ENCODE measurements around the gene FANCG. TPM values are rescaled to one million over a fixed set of nuclear protein-coding genes. Genes with fewer than 3 reads are reported as not detected.
A peak's percentile ranks its signal among the peaks of the same experiment; 100 is the strongest.

Gene FANCG
- total RNA-seq, 1 donor from 2014 or later: 45.4 TPM

DNA sequence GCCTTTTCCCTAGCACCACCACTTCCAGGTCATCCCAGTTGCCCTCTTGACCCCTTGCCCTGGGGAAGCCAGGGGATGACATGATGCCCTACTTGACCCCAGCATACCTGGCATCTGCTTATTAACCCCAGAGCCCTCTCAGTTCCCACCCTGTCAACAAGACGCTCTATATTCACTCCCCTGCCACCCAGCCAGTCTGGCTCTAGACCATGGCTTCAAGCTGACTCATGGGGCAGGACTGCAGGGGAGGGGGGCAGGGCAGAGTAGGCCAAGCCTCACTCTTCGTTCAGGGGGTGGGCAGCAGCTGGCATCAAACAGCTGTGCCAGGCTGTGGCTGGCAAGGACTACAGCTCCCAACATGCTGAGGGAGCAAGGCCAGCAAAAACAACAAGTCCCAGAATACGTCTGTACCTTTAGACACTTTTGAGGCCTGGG lies 30.6 kb upstream of the FANCG start:
- H3K4me3 ChIP-seq: peak overlapping the region; percentile 87 to 92
- DNase-seq (ENCODE audit: low spot score in 2 of 2): peak in 1 of 2 donors; percentile 91
- TF ChIP-seq CTCF (IDR thresholded peaks at IDR 0.05): no peak
- intact Hi-C loops (cut with DNase I): loop anchor here (2.0 to 10.0 kb wide), 5 partner anchors 30 to 924 kb away; partner anchors contain the start of genes CCL27, CREB3, RECK and TLN1
- peaks cover 33 to 34% of the 10 kb centered on the region in 2 donors for H3K36me3 ChIP-seq
- no peaks in the 10 kb centered on the region for H3K9me3 ChIP-seq
- peak overlapping the region; percentile 98 to 99 for H3K27ac ChIP-seq
- peaks cover 16 to 39% of the 10 kb centered on the region in 2 donors for H3K4me1 ChIP-seq
- no peaks in the 10 kb centered on the region for H3K27me3 ChIP-seq

DNA sequence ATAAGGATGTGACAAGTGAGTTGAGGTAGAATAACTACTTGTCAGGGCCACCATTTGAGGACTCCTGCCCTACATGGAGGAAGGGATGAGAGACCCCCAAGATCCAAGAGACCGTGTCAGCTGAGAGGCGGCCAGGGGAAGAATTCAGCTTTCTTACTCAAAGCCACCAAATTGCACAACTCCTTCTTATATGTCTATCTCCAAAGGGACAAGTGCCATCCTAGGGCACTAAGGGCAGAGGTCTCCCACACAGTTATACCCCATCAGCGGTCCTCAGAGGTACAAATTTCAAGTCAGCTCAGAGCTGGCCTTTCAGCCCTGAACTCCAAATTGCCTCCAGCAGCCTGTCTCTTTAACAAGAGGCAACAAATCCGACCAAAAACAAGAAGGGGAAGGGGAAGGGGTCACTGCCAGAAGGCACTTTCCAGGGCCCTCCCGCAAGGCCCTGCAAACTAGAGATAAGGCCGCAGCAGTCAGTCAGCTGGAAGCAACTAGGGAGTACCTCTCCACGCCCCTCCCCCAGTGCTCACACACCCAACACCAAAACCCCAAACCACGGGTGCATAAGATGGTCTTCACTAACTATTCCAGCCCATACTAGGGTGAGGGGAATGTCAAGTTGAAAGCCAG lies 29.3 kb upstream of the FANCG start:
- peaks cover 40 to 45% of the 10 kb centered on the region in 2 donors for H3K36me3 ChIP-seq
- H3K4me1 ChIP-seq: peaks cover 13 to 31% of the 10 kb centered on the region in 2 donors
- H3K27me3 ChIP-seq: no peaks in the 10 kb centered on the region
- peak in 1 of 2 donors; percentile 58 for DNase-seq (ENCODE audit: low spot score in 2 of 2)
- TF ChIP-seq CTCF (IDR thresholded peaks at IDR 0.05): no peak
- intact Hi-C loops (cut with DNase I): no loop called here
- peak overlapping the region; percentile 98 to 99 for H3K27ac ChIP-seq
- H3K9me3 ChIP-seq: no peaks in the 10 kb centered on the region
- H3K4me3 ChIP-seq: no peak overlapping the region

DNA sequence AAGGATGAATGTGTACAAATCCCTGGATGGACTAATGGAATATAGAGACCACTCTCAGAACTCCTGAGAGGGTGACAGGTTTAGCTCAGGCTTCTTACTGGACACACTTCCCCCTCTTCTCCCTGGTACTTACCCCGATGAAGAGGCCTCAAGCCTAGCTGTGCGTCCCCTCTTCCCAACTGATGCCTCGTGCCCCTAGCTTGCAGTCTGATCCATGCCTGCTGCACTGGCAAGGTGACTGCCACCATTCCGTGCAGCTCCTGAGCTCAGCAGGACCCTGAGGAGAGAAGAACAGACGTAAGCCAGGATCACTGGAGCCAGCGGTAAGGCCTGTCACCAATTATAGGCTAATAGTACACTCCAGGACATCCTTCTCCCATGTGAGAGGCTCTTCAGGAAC lies 28.7 kb upstream of the FANCG start:
- DNase-seq (ENCODE audit: low spot score in 2 of 2): no peak

DNA sequence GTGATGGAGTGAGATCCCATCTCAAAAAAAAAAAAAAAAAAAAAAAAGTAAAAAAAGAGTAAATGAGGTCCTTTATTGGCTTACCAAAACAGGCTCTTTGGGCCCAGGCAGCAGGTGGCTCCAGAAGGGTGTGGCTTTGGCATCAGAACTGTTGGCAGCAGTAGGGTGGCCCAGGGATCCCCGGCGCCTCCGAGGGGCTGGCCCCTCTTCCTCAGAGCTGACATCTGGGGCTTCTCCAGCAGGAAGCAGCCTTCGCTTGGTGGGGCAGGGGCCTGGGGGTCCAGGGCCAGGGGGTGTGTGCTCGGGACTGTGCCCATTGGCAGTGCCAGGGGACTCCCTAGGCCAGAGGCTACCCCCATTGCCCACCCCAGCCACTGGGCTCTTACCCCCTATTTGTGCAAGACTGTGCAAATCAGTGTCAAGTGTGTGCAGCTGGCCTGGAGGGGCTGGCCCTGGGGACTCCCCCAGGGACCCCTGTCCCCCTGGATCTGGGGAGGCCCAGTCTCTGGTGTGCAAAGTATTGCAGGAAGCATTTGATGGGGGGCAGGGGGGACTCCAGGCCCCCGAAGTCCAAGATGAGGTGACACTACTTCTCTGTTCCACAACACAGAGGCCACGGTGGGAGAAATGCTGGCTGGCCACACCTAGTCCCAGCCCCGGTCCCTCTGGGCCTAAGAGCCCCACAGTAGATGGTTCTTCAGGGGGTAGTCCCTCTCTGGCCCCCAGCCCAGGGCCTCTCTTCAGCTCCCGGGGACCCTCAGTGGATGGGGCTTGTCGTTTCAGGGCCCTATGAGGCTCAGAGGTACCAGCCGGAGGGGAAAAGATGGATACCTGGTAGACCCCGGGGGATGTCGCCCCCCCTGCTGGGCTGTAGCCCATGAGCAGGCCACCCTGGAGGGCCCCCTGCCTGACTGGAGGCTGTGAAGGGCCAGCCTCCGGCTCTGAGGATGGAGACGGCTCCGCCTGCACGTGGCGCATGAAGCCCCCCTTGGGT lies 27.9 kb upstream of the FANCG start:
- Histone ChIP-seq H3K9me3 (no peaks in the 10 kb centered on the region), H3K27me3 (no peaks in the 10 kb centered on the region), H3K4me1 (peaks cover 8 to 18% of the 10 kb centered on the region in 2 donors), H3K27ac (no peak overlapping the region), H3K36me3 (peaks cover 40 to 45% of the 10 kb centered on the region in 2 donors), H3K4me3 (no peak overlapping the region)
- peak in 1 of 2 donors; percentile 60 for DNase-seq (ENCODE audit: low spot score in 2 of 2)
- intact Hi-C loops (cut with DNase I): no loop called here
- no peak for TF ChIP-seq CTCF (IDR thresholded peaks at IDR 0.05)

More for the DNA sequence above, 28.7 kb upstream of the FANCG start:
- Histone ChIP-seq H3K36me3 (peaks cover 40 to 45% of the 10 kb centered on the region in 2 donors), H3K4me1 (peaks cover 9 to 26% of the 10 kb centered on the region in 2 donors), H3K4me3 (no peak overlapping the region), H3K27ac (no peak overlapping the region), H3K27me3 (no peaks in the 10 kb centered on the region), H3K9me3 (no peaks in the 10 kb centered on the region)
- intact Hi-C loops (cut with DNase I): no loop called here
- no peak for TF ChIP-seq CTCF (IDR thresholded peaks at IDR 0.05)

DNA sequence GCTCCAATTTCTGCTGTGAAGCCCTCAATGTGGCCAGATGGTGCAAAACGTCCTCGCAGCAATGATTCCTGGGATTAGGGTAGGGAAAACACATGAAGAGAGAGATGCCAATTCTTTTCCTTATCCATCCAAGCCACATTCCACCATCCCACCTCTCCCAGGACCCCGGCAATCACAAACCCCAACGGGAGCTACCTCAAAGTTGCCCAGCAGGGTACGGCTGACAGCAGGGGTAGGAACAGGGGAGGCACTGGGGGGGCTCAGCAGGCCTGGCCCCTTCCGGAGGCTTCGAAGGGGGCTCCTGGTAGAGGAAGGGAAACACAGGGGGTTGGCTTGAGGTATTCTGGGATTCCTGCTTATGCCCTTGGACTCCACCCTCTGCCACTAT lies 26.6 kb upstream of the FANCG start:
- intact Hi-C loops (cut with DNase I): no loop called here

More for the DNA sequence above, 26.6 kb upstream of the FANCG start:
- H3K36me3 ChIP-seq: peaks cover 40 to 48% of the 10 kb centered on the region in 2 donors
- H3K4me1 ChIP-seq: peaks cover 9 to 20% of the 10 kb centered on the region in 2 donors
- no peak overlapping the region for H3K27ac ChIP-seq
- no peaks in the 10 kb centered on the region for H3K9me3 ChIP-seq
- no peak for DNase-seq (ENCODE audit: low spot score in 2 of 2)
- H3K4me3 ChIP-seq: no peak overlapping the region
- no peaks in the 10 kb centered on the region for H3K27me3 ChIP-seq
- no peak for TF ChIP-seq CTCF (IDR thresholded peaks at IDR 0.05)

Measured in ascending aorta (tissue), 2 donors.